DMS53 (cell line): ENCODE results near the gene NECTIN1.
A peak's percentile ranks its signal among the peaks of the same experiment; 100 is the strongest.

Source experiments
- DNase-seq: peaks from one replicate; lab custom pipeline; 2025; lab: John Stamatoyannopoulos, UW

Gene NECTIN1

GRCh38 chr11:119640541-119640940, 88.5 kb downstream of the NECTIN1 start:
- DNase-seq, result no peak

- no peak for DNase-seq
Measured at GRCh38 chr11:119639642-119640205, 89.3 kb downstream of the NECTIN1 start.

- no peak for DNase-seq
Measured at GRCh38 chr11:119638851-119639250, 90.1 kb downstream of the NECTIN1 start.

- no peak for DNase-seq
Measured at GRCh38 chr11:119637481-119637880, 91.5 kb downstream of the NECTIN1 start.

- DNase-seq, result no peak
Measured at GRCh38 chr11:119635776-119636175, 93.2 kb downstream of the NECTIN1 start.

- DNase-seq, result no peak
Measured at GRCh38 chr11:119635041-119635740, 93.8 kb downstream of the NECTIN1 start.

- DNase-seq, result no peak
Measured at GRCh38 chr11:119634301-119634700, 94.7 kb downstream of the NECTIN1 start.

GRCh38 chr11:119629834-119630624, 99.0 kb downstream of the NECTIN1 start:
- no peak for DNase-seq

GRCh38 chr11:119629085-119629484, 99.9 kb downstream of the NECTIN1 start:
- DNase-seq, result no peak

GRCh38 chr11:119627286-119627685, 101.7 kb downstream of the NECTIN1 start:
- DNase-seq, result no peak

- no peak for DNase-seq
Measured at GRCh38 chr11:119626871-119627270, 102.1 kb downstream of the NECTIN1 start.

GRCh38 chr11:119626197-119626841, 102.7 kb downstream of the NECTIN1 start:
- DNase-seq, result no peak

GRCh38 chr11:119625206-119625978, 103.6 kb downstream of the NECTIN1 start:
- no peak for DNase-seq

- no peak for DNase-seq
Measured at GRCh38 chr11:119624629-119625028, 104.4 kb downstream of the NECTIN1 start.

GRCh38 chr11:119624102-119624615, 104.8 kb downstream of the NECTIN1 start:
- peak; percentile 20 for DNase-seq

GRCh38 chr11:119623682-119624081, 105.3 kb downstream of the NECTIN1 start:
- no peak for DNase-seq

- DNase-seq, result no peak
Measured at GRCh38 chr11:119622454-119623143, 106.4 kb downstream of the NECTIN1 start.

GRCh38 chr11:119619665-119620064, 109.3 kb downstream of the NECTIN1 start:
- DNase-seq, result no peak

- DNase-seq, result no peak
Measured at GRCh38 chr11:119618208-119618909, 110.6 kb downstream of the NECTIN1 start.

- no peak for DNase-seq
Measured at GRCh38 chr11:119617340-119617713, 111.7 kb downstream of the NECTIN1 start.
